ENCODE results near the gene XYLT2.
"Not testable (repeated sequence)": the region's sequence is repeated elsewhere in the genome, so short reads cannot be mapped to it uniquely, and the experiment has no call there.

Gene XYLT2

DNA sequence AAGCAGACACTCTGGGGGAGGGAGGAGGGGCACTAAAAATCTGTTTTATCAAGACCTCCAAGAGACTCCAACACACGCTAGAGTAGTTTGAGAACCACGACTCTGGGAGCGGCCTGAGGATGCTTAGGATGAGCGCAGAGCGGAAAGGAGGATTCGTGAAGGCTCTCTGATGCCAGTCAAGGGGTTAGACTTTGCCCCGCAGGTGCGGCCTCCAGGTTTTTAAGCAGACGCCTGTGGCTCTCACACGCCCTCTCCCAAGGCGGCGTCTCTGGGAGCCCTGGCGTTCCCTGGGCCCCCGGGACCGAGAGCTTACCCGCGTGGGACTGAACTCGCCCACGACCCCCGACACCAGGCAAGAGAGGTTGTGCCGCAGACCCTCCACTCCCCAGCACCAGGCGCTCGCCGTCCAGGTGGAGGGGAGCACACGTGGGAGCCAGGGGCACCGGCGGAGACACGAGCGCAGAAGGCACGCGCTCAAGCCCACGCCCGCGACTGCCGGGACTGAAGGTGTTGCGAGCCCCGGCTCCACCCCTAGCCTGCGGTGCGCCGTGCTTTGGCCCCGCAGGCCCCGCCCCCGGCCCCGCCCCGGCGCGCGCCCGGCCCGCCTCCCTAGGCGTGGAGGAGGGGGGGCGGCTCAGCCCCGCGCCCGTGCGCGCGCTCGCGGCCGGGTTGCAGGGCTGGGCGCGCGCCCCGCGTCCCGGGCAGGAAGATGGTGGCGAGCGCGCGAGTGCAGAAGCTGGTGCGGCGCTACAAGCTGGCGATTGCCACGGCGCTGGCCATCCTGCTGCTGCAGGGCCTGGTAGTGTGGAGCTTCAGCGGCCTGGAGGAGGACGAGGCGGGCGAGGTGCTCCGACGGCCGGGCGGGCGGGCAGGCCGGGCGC, at the start of gene XYLT2:
XYLT2 (plus strand) TSS at position 695 of the 881 bp plus-strand sequence; CDS start at position 710, 15 bp downstream.
- peak; percentile 87 to 89 (median 88) for DNase-seq (ENCODE audit: low read depth in 3 of 3)

DNA sequence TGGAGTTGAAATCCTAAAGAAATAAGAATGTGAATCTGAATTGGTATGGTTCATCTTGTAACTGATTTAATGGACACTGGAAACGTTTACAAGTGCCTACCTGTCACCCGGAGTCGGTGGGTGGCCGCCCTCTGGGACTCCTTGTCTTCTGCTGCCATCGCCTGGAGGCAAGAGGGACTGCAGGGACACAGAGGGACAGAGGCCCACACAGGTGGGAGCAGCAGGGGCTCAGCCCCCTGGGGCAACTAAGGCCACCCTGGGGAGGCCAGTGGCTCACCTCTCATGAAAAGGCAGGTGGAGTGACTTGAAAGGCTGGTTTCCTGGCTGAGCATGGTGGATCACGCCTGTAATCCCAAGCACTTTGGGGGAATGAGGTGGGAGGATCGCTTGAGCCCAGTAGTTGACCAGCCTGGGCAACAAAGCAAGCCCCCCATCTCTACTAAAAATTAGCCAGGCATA, 48.5 kb upstream of the XYLT2 start:
- DNase-seq (ENCODE audit: low read depth in 3 of 3), result peak; percentile 51 to 69 (median 65)

DNA sequence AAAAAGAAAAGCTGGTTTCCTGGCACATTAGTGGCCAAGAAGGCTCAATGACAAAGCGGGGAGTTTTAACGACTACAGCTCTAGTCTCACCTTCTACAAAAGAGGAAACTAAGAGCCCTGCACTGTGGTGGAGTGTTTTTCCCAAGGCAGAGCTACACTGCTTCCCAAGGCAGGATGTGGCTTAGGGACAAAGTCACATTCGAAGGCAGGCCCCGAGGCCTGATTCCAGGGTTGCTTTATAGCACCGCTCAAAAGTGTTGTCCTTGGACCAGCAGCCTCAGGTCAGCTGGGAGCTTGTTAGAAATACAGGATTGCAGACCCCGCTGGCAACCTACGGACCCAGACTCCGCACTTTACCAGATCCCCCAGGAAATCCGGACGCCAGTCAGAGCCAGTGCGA, 47.9 kb upstream of the XYLT2 start:
- no peak for DNase-seq (ENCODE audit: low read depth in 3 of 3)

DNA sequence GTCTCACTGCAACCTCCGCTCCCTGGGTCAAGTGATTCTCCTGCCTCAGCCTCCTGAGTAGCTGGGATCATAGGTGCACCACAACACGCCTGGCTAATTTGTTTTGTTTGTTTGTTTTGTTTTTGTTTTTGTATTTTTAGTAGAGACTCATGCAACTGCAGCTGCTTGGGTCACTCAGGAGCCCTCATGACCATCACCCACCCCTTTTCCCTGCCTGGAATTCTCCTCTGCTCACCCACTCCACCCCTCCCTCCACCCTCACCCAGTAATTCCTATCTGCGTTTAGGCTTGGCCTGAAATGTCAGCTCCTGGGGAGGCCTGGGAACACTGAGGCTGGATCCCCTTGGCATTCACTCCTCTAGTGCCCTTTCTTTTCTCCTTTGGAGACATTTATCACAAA, 46.1 kb upstream of the XYLT2 start:
- DNase-seq (ENCODE audit: low read depth in 3 of 3), result no peak

DNA sequence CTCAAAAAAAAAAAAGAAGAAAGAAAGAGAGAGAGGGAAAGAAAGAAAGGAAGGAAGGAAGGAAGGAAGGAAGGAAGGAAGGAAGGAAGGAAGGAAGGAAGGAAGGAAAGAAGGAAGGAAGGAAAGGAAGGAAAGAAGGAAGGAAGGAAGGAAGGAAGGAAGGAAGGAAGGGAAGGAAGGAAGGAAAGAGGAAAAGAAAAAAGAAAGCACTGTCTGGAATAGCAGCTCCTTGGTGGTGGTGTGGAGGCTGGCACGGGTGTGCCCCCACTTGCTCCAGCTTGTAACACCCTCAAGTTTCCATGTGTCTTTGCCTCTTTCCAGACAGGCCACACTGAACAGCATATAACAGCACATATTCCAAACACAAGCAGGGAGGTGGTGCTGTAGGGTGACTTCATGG, 45.1 kb upstream of the XYLT2 start:
- not testable (repeated sequence) for DNase-seq (ENCODE audit: low read depth in 3 of 3)

DNA sequence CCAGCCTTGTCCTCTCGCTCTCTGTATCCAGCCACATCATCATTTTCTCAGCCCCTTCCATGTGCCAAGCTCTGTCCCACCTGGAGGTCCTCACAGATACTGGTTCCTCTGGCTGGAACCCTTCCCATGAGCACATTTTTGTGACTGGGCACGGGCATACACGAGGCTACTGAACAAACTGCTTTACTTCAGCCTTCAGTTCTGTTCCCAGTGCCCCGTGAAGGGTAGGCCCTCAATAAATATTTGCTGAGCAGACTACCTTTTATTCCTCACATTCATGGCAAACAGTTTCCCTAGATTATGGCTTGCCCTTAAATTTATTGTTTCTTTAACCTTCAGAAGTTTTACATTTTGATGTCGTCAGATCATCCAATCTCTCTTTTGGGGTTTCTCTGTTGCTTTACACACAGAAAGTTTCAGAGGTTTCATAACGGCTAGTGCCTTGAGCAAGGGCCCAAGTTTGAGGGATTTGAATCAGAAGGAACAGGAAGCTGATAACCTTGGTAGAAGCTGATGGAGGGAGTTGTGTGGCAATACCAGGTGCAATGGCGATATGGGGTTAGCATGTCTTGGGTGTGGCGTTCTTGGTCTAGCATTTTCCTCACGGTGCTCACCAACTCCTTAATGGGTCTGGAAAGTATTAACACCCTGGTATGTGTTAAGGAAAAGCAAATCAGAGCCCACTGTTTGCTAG, 43.9 kb upstream of the XYLT2 start:
- no peak for DNase-seq (ENCODE audit: low read depth in 3 of 3)

DNA sequence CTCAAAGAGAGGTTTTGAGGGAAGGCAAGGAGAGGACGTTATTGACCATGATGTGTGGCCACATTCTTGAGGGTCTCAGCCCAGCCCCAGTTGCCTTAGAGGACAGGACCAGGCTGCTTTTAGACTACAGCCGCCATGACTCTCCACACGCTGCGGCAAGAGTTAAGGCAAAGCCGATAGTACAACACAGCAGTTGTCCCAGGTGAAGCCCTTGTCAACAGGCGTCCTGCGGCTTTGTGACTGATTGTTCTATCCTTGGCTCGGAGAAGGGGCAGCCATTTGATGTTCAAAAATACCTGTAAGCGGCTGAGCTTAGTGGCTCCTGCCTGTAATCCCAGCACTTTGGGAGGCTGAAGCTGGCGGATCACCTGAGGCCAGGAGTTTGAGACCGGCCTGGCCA, 42.9 kb upstream of the XYLT2 start:
- no peak for DNase-seq (ENCODE audit: low read depth in 3 of 3)

DNA sequence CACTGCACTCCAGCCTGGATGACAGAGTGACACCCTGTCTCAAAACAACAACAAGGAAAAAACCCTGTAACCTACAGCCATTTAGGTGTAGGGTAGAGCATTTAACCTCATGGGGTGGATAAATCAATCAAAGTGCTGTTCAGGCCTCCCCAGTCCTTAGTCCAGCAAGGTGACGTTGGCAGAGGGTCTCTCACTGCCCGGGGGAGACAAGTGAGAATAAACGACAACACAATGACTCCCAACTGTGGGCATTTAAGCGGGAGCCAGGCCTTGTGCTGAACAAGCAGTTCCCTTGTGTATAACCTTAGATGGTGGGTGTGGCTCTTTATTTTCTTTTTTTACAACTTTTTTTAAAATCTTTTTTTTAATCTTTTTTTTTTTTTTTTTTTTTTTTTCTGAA, 42.3 kb upstream of the XYLT2 start:
- DNase-seq (ENCODE audit: low read depth in 3 of 3), result no peak

DNA sequence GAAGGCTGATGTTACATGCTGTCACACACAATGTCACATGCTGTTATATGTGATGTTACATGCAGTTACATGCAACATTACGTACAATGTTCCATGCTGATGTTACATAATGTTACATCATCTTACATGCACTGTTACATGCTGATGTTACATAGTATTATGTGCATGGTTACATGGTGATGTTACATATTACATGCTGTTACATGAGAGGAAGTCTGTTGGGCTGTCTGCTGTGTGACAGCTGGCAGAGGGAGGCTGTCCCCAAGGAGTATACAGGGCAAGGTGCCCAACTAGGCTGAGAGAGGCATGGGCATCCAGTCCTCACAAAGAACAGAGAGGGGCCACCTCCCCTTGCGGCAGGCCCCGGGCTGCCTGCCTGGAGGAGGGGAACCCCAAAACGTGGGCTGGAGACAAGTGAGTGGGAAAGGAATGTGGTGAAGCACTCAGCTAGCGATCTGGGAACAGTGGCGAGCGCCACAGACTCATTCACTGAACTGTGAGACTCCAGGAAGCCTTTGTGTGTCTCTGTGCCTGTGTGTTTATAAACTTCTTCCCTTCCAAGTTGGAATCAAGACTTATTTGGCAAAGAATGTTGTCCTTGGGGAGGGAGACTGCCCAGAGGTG, 41.0 kb upstream of the XYLT2 start:
- no peak for DNase-seq (ENCODE audit: low read depth in 3 of 3)

DNA sequence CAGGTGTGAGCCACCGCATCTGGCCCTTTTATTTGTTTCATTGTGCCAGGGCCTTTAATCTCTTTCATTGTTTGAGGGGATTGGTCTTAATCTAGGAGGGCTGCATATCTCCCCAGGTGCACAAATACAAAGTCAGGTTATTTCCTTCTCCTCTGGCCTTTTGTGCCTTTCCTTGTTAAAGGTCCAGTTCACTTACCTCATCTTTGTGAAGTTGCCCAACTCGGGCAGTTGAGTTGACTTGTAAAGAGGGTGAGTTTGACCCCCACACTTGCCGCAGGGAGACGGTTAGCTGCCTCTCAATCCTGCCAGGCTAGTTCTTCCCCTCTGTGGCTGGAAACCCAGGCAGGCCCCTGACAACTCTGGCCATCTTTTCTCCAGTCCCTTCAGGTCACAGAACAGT, 38.3 kb upstream of the XYLT2 start:
- DNase-seq (ENCODE audit: low read depth in 3 of 3), result no peak

DNA sequence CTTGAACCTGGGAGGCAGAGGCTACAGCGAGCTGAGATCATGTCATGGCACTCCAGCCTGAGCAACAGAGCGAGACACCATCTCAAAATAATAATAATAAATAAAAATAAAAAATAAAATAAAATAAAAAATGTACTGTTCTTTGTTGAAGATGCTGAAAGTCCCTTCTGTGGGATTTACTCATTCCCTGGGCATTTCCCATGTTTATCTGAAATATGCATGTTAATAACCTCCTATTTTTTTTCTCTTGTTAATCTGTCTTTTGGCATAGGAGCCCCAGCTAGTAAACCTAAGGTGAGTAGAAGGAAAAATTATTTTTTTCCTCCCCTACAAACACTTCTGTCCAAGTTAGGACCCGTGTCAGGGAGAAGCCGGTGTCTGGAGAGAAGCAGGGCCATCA, 37.3 kb upstream of the XYLT2 start:
- DNase-seq (ENCODE audit: low read depth in 3 of 3), result no peak

DNA sequence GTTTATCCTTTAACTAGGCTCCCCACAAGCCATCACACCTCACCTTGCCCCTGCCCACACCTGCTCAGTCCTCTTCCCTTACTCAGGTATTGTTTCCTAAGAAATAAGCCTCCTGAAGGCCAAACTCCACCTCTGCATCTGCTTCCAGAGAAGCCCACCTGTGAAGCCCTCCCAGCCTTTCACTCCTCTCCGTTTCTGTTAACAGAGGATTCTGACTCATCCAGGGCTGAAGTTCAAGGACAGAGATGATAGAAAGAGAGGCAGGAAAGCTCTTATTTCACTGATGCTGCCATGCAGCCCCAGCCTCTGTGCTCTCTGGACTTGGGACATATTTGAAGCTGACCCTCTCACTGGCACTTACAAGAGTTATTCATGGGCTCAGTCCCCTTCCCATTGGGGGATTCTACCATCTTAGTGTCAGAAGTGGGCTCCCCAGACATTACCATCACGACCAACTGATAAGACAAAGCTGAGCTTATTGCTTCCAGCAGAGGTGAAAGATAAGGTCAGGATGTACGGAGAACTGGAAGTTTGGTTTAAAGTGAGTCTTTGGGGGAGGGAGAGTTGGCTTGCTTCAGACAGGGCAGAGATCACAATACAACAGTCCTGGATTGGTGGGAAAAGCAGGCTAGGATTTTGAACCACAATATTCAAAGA, 35.3 kb upstream of the XYLT2 start:
- no peak for DNase-seq (ENCODE audit: low read depth in 3 of 3)

DNA sequence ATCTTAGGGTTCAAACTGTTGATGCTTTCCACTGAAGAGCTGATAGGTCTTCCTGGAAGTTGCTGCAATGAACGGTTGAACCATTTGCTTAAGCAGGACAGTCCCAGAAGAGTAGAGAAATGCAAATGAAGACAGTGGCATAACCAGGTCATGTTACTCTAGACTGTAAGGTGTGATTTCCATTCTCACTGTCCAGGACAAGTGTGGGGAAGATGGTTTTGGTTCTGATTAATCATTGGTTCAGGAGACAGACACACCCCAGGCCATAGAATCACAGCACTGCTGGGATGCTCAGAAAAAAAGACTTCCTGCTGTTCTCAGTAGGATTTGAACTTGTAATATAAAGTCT, 34.8 kb upstream of the XYLT2 start:
- DNase-seq (ENCODE audit: low read depth in 3 of 3), result no peak

DNA sequence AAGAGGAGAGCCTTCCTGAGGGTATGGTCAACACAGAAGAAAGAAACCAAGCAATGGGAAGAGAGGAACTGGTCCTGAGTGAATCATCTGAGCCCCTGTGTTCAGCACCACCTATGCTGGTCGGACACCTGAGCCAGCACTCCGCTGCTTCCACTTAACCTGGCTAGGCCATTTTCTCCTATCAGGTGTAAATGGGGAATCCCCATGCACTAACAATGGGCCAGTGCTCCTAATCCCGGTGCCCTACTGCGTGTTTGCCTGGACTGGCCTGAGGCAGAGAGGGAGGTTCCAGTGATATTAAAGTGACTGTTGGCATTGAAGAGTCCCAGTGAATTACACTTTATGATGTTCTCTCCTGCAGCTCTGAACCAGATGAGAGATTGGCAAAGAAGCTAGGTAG, 34.4 kb upstream of the XYLT2 start:
- DNase-seq (ENCODE audit: low read depth in 3 of 3), result no peak

DNA sequence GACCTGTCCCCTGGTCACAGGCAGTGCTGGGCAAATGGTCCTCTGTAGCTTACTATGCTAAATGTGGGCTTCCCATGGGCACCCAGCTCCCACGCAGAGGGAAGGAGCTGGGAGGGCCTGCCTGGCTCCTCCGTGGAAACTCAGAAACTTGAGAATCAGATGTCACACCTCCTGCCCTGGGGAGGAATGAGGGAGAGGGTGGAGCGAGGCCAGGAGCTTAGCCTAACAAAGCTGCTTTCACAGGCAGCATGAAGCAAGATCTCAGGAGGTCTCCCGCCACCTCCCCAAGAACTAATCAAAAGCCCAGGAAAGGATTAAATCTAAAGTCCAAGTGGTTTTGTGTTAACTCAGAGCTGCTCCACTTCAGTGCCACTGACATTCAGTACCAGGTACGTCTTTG, 33.6 kb upstream of the XYLT2 start:
- DNase-seq (ENCODE audit: low read depth in 3 of 3), result no peak

DNA sequence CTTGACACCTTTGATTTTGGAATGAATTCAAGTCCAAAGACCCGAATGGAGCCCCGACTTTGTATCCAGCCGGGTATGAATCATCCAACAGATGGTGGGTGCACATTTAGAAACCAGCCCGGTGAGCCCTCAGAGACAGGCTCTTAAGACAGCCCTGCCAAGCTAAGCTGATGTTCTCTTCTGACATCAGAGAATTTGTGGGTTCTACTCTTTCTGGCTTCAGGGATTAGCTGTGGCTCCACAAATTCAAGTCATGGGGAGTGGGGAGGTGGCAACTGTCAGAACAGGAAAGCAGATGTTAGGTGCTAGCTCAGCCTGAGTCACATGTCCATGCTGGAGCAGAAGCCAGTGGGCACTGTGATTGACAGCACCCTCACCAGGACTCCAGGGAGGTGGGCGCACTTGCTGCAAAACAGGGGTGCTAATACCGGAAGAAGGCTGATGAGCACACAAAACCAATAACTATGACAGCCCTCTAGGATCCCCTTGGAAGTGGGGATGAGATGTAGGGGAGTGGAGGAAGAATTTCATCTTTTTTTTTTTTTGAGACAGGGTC, 31.4 kb upstream of the XYLT2 start:
- no peak for DNase-seq (ENCODE audit: low read depth in 3 of 3)

DNA sequence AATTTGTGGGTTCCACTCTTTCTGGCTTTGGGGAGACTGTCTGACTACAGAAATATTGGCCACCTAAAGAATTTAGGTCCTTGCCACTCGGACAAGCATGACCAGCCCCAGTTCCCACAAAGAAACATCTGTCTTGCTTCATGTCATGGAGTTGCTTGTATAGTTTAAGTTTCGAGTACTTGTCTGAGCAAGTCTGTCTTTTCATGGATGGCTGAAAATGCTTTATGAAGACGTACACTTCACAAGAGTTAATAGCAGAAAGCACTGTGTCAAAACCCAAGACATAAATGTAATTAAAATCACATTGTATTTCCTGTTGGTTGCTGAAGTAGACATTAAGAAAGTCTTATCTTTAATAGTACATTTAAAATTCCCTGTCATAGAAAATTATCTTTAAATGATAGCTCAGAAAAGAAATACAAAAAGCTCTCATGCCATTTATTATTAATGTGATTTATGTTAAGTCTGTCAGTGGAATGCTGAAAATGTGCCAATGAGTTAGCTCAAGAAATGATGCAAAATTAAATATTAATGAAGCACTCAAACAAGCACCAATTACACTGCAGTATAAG, 29.8 kb upstream of the XYLT2 start:
- DNase-seq (ENCODE audit: low read depth in 3 of 3), result no peak

DNA sequence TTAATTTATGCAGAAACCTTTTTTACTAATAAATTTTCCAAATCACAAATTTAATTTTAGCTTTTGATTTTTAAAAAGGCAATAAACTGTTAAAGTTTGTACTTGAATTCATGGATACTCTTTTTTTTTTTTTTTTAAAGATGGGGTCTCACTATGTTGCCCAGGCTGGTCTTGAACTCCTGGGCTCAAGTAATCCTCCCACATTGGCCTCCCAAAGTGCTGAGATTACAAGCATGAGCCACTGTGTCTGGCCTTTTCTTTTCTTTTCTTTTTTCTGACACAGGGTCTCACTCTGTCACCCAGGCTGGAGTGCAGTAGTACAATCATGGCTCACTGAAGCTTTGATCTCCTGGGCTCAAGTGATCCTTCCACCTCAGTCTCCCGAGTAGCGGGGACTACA, 29.3 kb upstream of the XYLT2 start:
- not testable (repeated sequence) for DNase-seq (ENCODE audit: low read depth in 3 of 3)

DNA sequence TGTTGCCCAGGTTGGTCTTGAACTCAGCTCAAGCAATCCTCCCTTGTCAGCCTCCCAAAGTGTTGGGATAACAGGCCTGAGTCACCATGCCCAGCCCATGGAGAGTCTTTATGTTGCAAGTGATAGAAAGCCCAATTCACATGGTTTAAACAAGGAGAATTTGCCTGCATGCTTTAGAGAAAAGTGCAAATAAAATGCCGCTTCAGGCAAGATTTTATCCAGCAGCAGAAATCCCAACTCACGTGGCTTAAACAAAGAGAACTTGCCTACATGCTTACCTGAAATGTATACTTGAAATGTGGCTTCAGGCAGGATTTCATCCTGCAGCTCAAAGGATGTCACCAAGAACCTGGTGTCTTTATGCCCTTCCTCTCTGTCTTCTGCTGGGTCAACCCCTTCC, 28.8 kb upstream of the XYLT2 start:
- DNase-seq (ENCODE audit: low read depth in 3 of 3), result no peak

DNA sequence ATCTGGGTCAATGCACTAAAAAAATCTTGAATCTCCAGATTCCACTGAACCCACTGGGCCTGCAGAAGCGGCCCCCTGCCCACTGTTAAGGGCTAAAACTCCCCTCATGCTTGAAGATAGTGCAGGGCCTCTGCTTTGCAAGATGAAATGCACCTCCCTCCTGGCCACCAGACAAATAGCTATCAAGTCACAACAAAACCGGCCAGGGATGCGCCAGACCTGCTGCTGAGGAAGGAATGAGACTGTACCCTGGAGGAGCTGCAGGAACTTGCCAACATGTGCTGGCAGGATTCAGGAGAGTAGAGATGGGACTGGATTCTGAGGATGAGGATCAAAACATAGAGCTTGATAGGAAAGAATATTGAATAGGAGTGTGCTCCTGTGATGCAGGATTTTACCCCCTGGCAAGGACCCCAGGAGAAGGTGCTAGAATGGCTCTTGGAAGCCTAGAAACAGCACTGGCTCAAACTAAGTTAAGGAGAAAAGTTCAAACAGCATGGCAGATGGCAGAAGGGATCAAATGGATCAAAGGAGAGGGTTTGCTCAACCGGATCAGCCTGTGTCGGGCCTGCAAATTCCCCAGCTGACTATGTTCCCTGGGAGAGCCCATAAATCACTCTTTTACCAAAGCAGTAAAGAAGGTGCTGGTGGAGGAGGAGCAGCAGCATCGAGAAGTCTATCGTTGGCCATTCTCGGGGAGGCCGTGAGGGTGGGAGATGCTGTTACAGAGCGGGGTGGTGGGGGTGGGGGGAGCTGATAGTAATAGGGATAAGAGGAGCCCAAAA, 27.2 kb upstream of the XYLT2 start:
- DNase-seq (ENCODE audit: low read depth in 3 of 3), result no peak
